ENCODE results near the gene SLC24A3.
"Not testable (repeated sequence)": the region's sequence is repeated elsewhere in the genome, so short reads cannot be mapped to it uniquely, and the experiment has no call there.

The SLC24A3 gene

DNA sequence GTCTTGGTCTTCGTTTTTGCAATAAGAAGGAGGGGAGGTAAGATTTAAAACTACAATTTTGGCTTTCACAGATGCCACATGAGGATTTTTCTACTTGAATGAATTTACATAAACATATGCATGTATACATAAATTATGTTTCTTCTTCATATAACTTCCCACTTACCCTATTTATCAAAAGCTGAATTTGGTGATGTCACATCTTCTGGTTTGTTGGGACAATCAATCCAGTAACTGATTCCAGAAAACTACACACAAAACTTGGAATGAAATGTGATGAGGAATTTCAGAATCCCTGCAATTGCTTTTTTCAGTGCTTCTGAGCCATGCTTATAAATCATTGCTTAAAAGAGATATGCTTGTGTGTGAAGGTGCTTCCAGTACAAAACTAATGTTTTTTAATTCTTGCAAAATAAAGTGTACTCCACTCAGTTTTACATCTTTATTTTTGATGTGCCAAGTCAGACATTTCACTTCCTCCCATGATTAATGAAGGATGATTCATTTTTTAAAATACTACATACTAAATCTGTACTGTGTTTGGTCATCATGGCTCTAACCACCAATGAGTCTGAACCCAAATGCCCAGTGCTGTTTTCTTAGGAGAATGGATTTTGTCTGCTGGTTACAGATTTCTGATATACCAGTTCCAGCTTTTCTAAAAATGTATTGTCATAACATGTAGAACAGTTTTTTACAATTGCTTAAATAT is 513.5 kb downstream of the SLC24A3 start:
- peak; percentile 34 for DNase-seq

DNA sequence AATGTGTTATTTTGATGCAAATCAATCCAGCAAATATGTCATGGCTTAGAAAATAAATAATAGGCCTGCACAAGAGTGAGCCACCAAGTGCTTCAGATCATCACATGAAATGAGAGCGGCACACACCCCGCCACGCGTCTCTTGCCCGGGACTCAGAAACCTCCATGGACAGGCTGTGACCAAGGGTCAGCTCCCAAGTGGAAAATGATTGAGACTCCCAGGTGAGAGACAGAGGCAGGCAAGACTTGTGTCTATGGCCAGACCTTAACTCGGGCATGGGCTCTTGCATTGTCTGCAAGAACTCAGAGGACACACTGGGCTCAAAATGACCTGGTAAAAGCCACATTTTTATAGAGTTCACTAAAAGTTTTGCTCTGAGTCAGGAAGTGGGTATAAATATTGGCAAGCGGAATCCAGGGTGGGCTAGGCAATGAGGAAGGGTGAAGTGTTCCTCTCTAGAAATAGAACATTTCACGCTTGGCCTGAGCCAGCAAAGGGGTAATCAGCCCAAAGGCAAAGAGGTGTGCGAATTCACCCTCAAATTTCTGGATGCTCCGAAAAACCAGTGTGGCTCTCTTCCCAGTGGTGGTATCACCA is 514.9 kb downstream of the SLC24A3 start:
- DNase-seq = no peak

DNA sequence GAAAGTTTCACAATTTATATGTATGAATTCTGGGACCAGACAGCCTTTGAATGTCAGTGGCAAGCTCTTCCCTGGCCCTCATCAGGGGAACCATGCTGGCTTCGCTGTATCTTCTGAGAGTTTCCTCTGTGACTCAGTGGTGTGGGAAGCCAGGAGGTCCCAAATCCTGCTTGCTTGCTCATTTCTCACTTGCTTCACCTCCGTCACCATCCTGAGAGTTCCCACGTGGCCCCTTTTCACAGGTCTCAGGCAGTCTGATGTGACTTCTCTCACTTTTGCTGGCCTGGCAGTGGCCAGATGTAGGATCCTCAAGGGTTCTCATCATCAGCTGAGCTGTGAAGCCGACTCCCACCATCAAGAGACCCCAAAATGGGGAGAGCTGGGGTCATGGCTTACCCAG is 517.2 kb downstream of the SLC24A3 start:
- DNase-seq = no peak

DNA sequence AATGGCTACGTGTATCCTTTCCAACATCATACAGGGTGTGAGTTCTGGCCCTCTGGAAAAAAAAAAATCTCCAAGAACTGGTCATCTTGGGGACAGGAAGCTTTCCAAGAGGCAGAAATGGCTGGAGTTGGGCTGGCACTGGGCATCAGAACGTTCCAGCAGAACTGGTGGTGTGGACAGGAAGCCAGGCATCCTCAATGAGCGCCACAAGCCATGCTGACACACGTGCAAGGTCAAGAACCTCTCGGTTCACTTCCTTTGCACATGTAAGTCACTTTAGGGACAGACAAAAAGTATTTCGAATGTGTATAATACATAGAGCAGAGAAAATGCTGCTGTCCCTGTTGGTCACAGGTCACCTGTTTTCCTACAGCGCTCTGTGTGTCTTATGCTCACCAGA is 518.3 kb downstream of the SLC24A3 start:
- DNase-seq = no peak

GRCh38 chr20:19734811-19735210 is 522.4 kb downstream of the SLC24A3 start:
- DNase-seq = no peak

DNA sequence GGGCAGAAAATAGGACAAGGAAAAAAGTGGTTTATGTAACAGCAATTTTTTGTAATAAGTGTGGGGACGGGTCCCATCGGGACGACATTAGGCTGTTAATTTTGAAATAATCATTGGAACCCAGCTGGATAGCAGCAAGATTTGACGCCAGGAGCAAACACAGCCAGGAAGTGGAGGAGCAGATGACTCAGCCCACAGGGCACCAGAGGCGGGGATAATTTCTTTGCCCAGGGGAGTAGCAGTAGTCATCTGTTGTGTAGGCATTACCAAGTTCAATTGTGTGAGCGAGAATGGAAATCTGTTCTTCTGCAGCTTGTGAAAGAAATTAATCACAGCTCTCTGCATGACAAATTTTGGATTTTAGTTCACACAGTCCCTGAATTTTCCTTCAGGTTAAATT is 523.0 kb downstream of the SLC24A3 start:
- peak; percentile 80 for DNase-seq

GRCh38 chr20:19737025-19737424 is 524.6 kb downstream of the SLC24A3 start:
- peak; percentile 45 for DNase-seq

DNA sequence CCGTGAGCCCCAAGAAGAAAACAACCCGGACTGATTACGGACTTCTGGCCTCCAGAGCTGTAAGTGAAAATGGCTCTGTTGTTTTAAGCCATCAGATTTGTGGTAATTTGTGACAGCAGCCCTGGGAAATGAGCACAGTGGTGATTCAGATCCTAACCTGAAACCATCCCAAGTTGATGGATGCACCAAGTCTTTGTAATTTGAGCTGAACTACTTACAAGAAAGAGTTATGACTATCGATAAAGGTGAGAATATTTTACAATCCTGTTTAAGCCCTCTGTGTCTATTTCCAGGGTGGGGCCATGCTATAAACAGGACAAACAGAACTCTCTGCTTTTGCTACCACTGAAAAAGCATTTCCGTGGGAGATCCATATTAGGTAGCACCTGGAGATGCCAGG is 526.5 kb downstream of the SLC24A3 start:
- DNase-seq = no peak

DNA sequence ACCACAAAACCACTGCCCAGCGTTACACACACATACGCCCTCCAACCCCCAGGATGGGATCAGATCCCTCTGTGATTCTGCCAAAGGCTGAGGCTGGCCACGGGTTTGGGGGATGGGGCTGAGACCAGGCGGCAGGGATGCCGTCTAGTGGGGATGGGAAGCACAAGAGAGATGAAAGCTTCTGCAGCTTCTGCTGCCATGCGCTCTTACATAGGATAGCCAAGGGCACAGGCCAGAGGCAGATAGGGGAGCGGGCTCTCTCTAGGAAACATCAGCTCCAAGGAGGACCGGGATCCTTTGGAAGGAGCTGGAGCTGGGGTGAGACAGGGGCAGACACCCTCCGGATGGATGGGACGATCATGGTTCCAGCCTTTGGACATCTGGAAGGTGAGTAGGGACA is 526.9 kb downstream of the SLC24A3 start:
- DNase-seq = no peak

DNA sequence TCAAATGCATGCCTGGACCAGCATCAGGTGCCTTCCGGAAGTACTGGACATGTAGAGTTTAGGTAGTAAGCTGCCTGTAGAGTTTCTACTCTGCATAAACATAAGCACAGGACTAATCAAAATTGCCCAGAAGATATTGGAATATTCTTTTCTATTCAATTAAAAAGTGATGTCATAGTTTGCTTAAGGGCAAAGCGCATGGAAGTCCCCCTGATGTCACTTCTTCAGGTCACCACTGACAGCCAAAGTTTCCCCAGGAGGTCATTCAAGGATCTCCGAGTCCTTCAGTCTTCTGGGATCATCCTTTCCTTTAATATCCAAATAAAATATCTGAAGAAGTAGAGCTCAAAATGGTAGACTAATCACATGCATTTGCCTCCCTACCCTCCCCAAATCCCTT is 528.1 kb downstream of the SLC24A3 start:
- no peak for DNase-seq

DNA sequence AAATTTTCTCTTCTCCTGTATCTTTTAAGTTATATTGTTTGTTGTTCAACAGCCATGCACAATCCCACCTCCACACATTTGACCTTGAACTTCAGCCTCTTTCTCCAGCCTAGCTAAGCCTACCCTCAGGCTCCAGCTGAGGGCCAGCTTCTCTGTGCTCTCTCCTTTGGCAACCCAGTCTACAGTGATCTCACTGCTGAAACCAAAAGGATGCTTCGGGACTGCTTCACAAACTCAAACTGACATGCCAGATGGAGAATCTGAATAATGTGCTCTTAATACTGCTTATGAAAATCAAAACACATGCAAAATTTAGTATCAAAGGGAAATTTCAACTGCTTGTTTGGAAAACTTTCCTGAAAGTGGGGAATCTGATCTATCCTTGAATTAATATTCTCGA is 529.5 kb downstream of the SLC24A3 start:
- DNase-seq = no peak

GRCh38 chr20:19742974-19743639 is 530.7 kb downstream of the SLC24A3 start:
- DNase-seq = no peak

DNA sequence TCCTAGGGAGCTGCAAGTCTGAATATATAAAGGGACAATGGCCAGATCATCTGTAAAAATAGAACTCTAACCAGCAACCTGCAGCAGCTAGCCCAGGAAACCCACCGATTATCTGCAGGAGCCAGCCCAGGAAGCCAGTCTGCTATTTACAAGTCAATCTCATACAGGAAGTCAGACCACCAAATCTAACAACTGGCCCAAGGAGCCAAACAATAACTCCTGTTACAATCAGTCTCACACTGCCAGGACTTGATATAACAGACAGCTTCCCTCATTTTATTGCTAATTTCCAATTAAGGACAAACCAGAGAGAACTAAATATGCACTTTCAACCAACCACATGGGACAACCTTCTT is 531.2 kb downstream of the SLC24A3 start:
- no peak for DNase-seq

GRCh38 chr20:19745106-19745505 is 532.7 kb downstream of the SLC24A3 start:
- DNase-seq = no peak

- no peak for DNase-seq
These were observed 533.1 kb downstream of the SLC24A3 start for GRCh38 chr20:19745584-19745983.

DNA sequence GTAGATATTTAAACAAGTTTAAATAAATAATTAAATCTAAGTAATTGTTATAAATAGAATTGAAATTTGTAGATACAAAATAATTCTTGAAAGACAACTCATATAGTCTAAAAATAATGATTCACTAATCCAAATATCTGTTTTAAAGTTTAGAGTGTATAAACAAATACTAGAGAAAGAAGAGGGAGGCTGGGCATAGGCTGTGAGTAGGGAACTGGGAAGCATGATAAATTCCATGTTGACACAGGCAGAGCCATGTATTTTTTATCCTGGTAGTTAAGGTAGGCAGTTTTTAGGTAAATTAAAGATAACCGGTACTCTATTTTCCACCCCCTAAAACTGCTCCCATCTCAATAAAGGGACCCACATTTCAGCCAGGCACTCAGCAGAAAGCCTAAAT is 534.0 kb downstream of the SLC24A3 start:
- no peak for DNase-seq

- no peak for DNase-seq
These were observed 535.5 kb downstream of the SLC24A3 start for GRCh38 chr20:19747903-19748302.

DNA sequence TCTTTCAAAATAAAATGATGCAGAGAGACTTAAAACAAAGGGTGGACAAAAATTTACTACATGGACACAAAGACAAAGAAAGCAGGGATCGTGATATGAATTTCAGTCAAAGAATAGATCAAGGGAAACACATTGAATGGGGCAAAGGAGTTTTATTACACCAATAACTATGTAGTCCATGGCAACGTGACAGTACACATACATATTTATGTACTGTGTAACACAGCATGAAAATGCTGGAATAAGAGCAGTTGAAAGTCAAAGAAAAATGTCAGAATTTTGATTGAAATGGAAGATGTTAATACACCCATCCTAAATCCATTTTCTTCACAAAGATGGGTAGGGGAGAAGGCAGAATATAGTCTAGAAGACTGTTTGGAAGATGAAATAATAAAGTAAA is 536.2 kb downstream of the SLC24A3 start:
- DNase-seq = no peak

- DNase-seq = no peak
These were observed 537.2 kb downstream of the SLC24A3 start for GRCh38 chr20:19749618-19750071.

GRCh38 chr20:19750101-19750606 is 537.7 kb downstream of the SLC24A3 start:
- DNase-seq = no peak

DNA sequence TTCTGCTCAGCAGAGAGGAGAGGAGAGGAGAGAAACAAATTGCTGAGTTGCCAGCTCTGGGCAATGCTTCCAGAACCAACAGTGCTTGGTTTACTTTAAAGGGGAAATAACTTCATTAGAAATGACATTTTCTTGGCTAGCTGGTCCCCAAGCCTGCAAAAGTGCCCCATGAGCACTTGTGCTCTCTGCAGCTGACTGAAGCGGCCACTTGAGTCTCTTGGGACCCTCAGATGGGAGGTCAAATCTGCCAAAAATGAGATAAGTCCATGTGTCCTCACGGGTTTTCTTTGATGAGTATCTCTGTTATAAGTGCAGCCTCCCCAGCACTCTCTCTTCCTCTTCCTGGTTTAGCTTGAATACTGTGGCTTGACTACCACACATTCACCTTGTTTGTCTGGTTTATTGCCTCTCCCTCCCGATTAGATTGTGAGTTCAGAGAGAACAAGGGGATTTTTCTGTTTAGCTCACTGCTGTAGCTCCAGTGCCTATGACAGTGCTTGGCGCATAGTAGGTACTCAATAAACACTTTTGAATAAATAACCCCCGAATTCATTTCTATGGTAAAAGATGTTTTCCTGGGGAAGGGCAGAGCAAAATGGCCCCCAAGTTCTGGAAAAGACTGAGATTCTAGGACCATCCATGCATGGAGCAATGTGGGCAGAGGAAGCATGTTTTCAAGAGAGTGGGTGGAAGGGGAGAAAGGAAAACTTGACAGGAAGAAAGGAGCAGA is 538.6 kb downstream of the SLC24A3 start:
- no peak for DNase-seq

GRCh38 chr20:19754201-19754600 is 541.8 kb downstream of the SLC24A3 start:
- DNase-seq = not testable (repeated sequence)

DNA sequence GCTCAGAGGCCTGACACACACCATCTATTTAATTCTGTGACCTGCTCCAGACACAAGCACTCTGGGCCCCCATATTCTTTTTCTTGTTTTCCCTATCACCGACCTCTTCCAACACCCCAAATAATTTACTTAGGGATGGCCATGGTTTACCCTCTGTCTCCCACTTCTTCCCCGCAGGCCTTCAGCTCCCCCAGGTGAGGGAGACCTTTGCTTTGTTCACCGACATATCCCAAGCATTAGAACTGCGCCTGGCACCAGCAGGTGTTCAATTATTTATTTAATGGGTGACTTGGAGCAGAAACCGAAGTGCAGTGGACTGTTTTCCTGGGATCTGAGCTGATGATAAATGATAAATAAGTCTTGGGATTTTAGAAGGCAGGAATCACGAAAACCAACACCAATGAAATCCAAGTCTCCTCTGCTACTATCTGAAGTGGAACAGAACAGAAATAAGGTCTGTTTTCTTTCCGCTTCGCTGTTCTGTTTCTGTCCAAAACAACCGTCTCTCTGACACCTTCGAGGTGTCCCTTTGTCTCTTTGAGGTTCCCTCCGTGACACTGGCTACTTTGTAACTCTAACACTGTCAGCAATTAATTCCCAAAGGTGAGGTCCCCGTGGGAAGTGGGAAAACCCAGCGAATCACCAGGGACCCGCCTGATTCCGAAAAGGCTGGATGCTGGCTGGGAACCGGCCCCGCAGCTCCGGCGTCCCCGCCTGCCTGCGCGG is 544.5 kb downstream of the SLC24A3 start:
- DNase-seq = no peak
